Ovary (tissue), 9 donors: Measurements from ENCODE around the gene TNRC6A. TPM values are rescaled to one million over a fixed set of nuclear protein-coding genes. Genes with fewer than 3 reads are reported as not detected.

ENCODE experiments used
- DNase-seq, 5 donors: peaks; one replicate each; pipeline ENCODE4 v3.0.0-alpha.2; 2019 to 2020
- H3K27ac ChIP-seq, 2 donors: fragments of 200-600 bp; one replicate each; pipeline versions ENCODE4 v1.5.1 to v1.8.0; 2019 to 2022
- H3K27me3 ChIP-seq: fragments of 200-600 bp; one replicate; pipeline ENCODE4 v1.8.0; 2022
- H3K36me3 ChIP-seq: fragments of 200-600 bp; sonication (generic); one replicate; pipeline ENCODE4 v1.5.1; 2019
- H3K4me1 ChIP-seq: one replicate; pipeline ENCODE4 v1.8.1; 2013; ENCODE audit warnings: mild to moderate bottlenecking, moderate library complexity; ENCODE audit not compliant: insufficient read depth
- H3K4me3 ChIP-seq: fragments of 200-600 bp; sonication (generic); one replicate; pipeline ENCODE4 v1.5.1; 2017
- H3K9me3 ChIP-seq, 2 donors: fragments of 200-600 bp in 1 of 2; sonication (generic) in 1 of 2; one replicate each; pipeline versions ENCODE4 v1.5.1 to v1.8.1; 2013 to 2019; ENCODE audit warnings: mild to moderate bottlenecking in 1 of 2, moderate library complexity in 1 of 2
- EP300 ChIP-seq: sonication (generic); formaldehyde crosslinking; IDR thresholded peaks from one replicate; pipeline ENCODE4 v1.6.1; 2017; ENCODE audit warnings: antibody characterized with exemption
- POLR2A ChIP-seq: fragments of 450-650 bp; IDR thresholded peaks from one replicate; pipeline ENCODE4 v1.6.1; 2017; ENCODE audit warnings: antibody characterized with exemption, mild to moderate bottlenecking, moderate library complexity
- WGBS, 3 donors: extraction: QIAGEN DNeasy Blood & Tissue Kit in 1 of 3; methylation state at CpG; one replicate each; pipeline versions ENCODE4 v1.1.5 to v1.1.7; 2013 to 2017; 5-methylcytosine and 5-hydroxymethylcytosine counted together
- intact Hi-C, 4 donors: fragments of 100-400 bp; cut with DNase I; formaldehyde crosslinking; loops; one replicate each; pipeline versions ENCODE4 v1.11.0 to v1.15.1; 2022 to 2023
- polyA plus RNA-seq, 2 donors: library from polyadenylated mRNA; stranded (reverse); fragments of 200-250 nt in 1 of 2; fragments of 350-450 nt in 1 of 2; fragmentation: Illumina TruSeq in 1 of 2; extraction: RNeasy Lipid Tissue Mini Kit (QIAGEN cat#74804) in 1 of 2; gene quantifications; one replicate each; pipeline ENCODE4 v1.2.3, GENCODE V29; 2013 to 2014
- total RNA-seq, 7 donors: library from RNA; depleted of rRNA in 2 of 7; stranded (reverse); fragments of >200 nt in 2 of 7; fragmentation: NEBNext Ultra II Directional in 3 of 7; extraction: Animal tissue kit (Norgen Biotek cat#: 25700) in 3 of 7; gene quantifications; one replicate each; pipeline versions ENCODE4 v1.1.0 to v1.2.4, GENCODE V29; 2016 to 2023
- TF ChIP-seq, protein P1 (sequence below), 3 donors: fragments of 450-650 bp in 2 of 3; fragments of 200-600 bp in 1 of 3; IDR thresholded peaks; one replicate each; pipeline versions ENCODE4 v1.5.1 to v1.8.0; 2016 to 2022; ENCODE audit warnings: antibody characterized with exemption in 3 of 3, mild to moderate bottlenecking in 1 of 3
- donor health status: DM: no; HTN: no; CAD: no; lungs with moderate emphysema.
- donor health status: DM: no; HTN: no; CAD: no.
- donor health status: Bipolar disorder and iron deficiency.
- donor health status: DM: yes; HTN: yes; CAD: no.
- donor health status: DM: no; HTN: no; CAD: no.
- donor health status: DM: yes; HTN: yes; CAD: no.

The TNRC6A gene
- total and polyA plus RNA-seq, 9 donors = 22.1 to 80.7 (median 54.0) TPM

DNA sequence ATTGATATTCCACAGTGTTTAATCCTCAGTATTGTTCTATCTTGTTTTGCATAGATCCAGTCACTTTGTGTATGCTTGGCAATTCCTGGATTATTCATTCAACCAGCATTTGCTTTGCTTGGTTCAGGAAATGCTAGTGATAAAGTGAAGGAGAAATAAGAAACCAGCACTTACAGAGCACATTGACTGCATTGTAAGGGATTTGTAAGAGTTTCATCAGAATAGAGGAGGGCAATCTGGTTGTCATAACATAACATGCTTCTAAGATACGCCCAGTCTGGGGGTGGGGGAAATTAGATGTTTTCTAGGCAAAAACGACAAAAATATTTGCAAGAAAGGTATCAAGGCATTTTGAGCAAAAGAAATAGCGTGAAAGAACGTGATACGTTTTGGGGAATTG lies 40.4 kb downstream of the TNRC6A start:
- WGBS, 3 donors = 88 to 91% (median 88%) methylated on average over 5 of the region's 5 CpGs
- H3K4me1 ChIP-seq = peaks cover 7% of the 10 kb centered on the region

DNA sequence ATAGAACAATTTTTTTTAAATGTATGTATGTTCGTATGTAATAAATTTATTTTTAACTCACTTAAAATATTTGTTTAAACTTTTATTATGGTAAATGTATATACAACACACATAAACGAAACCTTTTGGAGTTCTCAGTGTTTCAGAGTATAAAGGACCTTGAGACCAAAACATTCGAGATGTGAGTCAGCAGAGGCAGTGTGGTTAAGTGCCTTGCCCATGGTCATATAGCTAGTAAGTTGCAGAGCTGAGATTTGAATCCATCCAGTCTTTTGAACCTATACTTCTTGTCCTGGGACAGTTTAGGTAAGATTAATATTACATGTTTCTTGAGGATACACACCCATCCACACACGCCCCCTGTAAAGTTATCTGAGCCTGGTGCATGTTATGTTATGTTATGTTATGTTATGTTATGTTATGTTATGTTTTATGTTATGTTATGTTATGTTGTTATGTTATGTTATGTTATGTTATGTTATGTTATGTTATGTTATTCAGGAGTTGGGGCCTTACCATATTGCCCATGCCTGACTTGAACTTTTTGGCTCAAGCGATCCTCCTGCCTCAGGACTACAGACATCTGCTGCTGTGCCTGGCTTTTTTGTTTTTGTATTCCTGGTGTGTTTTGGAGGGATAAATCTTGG lies 41.8 kb downstream of the TNRC6A start:
- intact Hi-C loops = no loop called here
- TF ChIP-seq EP300 = no peak
- WGBS, 3 donors = 67 to 74% (median 69%) methylated on average over 5 of the region's 5 CpGs
- Histone ChIP-seq H3K4me3 (no peak overlapping the region), H3K27ac (no peak overlapping the region), H3K9me3 (no peaks in the 10 kb centered on the region), H3K36me3 (no peaks in the 10 kb centered on the region), H3K27me3 (no peaks in the 10 kb centered on the region), H3K4me1 (peaks cover 8% of the 10 kb centered on the region)
- no peak for DNase-seq

More for the DNA sequence above, 40.4 kb downstream of the TNRC6A start:
- DNase-seq = no peak
- no peak overlapping the region for H3K27ac ChIP-seq
- intact Hi-C loops = no loop called here
- no peaks in the 10 kb centered on the region for H3K27me3 ChIP-seq
- no peaks in the 10 kb centered on the region for H3K36me3 ChIP-seq
- no peaks in the 10 kb centered on the region for H3K9me3 ChIP-seq
- no peak overlapping the region for H3K4me3 ChIP-seq
- TF ChIP-seq POLR2A (no peak), EP300 (no peak)
- TF ChIP-seq, protein P1, sequence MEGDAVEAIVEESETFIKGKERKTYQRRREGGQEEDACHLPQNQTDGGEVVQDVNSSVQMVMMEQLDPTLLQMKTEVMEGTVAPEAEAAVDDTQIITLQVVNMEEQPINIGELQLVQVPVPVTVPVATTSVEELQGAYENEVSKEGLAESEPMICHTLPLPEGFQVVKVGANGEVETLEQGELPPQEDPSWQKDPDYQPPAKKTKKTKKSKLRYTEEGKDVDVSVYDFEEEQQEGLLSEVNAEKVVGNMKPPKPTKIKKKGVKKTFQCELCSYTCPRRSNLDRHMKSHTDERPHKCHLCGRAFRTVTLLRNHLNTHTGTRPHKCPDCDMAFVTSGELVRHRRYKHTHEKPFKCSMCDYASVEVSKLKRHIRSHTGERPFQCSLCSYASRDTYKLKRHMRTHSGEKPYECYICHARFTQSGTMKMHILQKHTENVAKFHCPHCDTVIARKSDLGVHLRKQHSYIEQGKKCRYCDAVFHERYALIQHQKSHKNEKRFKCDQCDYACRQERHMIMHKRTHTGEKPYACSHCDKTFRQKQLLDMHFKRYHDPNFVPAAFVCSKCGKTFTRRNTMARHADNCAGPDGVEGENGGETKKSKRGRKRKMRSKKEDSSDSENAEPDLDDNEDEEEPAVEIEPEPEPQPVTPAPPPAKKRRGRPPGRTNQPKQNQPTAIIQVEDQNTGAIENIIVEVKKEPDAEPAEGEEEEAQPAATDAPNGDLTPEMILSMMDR (IDR thresholded peaks at IDR 0.05) = no peak

DNA sequence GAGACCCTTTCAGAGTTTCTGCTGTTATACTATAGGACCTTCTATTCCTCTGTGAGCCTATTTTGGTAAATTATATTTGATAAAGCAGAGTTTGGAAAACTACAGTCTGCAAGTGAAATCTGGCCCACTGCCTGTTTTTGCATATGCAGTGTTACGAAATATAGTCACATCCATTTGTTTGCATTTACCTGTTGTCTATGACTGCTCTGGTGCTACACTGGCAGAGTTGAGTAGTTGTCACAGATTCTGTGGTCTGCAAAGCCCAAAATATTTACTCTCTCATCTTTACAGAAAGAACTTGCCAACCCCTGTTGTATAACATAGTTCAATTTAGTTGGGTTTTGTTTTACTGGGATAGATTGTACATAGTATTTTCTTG lies 42.3 kb downstream of the TNRC6A start:
- Histone ChIP-seq H3K4me3 (no peak overlapping the region), H3K27ac (no peak overlapping the region), H3K27me3 (no peaks in the 10 kb centered on the region), H3K36me3 (no peaks in the 10 kb centered on the region), H3K9me3 (no peaks in the 10 kb centered on the region), H3K4me1 (peaks cover 8% of the 10 kb centered on the region)
- TF ChIP-seq EP300 (no peak), POLR2A (no peak)
- TF ChIP-seq, protein P1 (IDR thresholded peaks at IDR 0.05) = no peak
- 52 to 66% (median 65%) methylated on average over 1 of the region's 1 CpG for WGBS, 3 donors
- intact Hi-C loops = no loop called here
- DNase-seq = no peak

DNA sequence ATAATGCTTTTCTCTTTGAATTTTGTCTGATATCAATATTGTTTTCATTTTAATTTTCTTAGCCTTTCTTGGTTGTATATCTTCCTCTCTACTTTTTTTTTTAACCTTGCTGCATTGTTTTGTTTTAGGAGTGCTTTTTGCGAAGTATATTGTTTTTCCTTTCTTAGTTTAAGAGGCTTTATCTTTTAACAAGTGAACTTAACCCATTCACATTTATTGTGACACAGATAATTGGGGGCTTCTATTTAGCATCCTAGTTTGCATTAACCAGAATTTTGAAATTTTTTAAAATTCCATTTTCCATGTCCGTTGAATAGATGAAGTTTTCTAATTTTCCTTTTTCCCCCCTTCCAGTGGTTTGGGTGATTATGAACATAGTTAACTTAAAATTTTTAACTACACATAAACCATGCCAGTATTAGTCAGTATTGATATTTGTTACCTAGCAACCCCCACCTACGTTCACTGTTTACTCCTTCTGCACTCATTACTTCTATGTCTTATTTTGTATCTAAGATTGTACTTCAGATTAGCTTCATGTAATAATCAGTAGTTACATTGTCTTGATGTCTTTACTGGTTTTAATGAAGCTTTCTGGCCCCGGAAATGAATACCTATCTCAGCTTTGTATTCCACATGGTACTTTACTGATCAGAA lies 44.4 kb downstream of the TNRC6A start:
- Histone ChIP-seq H3K36me3 (no peaks in the 10 kb centered on the region), H3K4me3 (no peak overlapping the region), H3K27ac (no peak overlapping the region), H3K4me1 (peaks cover 8% of the 10 kb centered on the region), H3K27me3 (no peaks in the 10 kb centered on the region), H3K9me3 (no peaks in the 10 kb centered on the region)
- intact Hi-C loops = no loop called here
- DNase-seq = no peak
- TF ChIP-seq POLR2A = no peak
- TF ChIP-seq, protein P1 (IDR thresholded peaks at IDR 0.05) = no peak
- no peak for TF ChIP-seq EP300
- 94 to 95% (median 94%) methylated on average over 4 of the region's 4 CpGs for WGBS, 3 donors

DNA sequence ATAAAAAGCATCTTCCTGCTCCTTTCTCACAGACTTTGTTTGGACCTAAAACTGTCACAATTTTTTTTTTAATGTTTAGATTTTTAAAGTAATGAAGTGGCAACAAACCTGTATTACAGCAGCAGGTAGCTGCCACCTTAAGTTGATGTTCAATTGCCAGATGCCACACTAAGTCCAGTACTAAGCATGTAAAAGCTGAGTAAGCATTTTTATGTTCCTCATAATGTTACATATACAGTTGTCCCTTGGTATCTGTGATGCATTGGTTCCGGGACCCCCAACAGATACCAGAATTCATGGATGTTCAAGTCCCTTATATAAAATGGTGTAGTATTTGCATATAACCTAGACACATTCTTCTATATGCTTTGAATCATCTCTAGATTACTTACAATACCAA lies 45.1 kb downstream of the TNRC6A start:
- peaks cover 8% of the 10 kb centered on the region for H3K4me1 ChIP-seq
- 92 to 95% (median 94%) methylated on average over 1 of the region's 1 CpG for WGBS, 3 donors

More for the DNA sequence above, 45.1 kb downstream of the TNRC6A start:
- TF ChIP-seq, protein P1 (IDR thresholded peaks at IDR 0.05) = no peak
- TF ChIP-seq EP300 (no peak), POLR2A (no peak)
- H3K36me3 ChIP-seq = no peaks in the 10 kb centered on the region
- no peaks in the 10 kb centered on the region for H3K27me3 ChIP-seq
- intact Hi-C loops = no loop called here
- H3K4me3 ChIP-seq = no peak overlapping the region
- H3K9me3 ChIP-seq = no peaks in the 10 kb centered on the region
- no peak overlapping the region for H3K27ac ChIP-seq
- DNase-seq = no peak
